ENCODE results near the gene KLF9.

The KLF9 gene

DNA sequence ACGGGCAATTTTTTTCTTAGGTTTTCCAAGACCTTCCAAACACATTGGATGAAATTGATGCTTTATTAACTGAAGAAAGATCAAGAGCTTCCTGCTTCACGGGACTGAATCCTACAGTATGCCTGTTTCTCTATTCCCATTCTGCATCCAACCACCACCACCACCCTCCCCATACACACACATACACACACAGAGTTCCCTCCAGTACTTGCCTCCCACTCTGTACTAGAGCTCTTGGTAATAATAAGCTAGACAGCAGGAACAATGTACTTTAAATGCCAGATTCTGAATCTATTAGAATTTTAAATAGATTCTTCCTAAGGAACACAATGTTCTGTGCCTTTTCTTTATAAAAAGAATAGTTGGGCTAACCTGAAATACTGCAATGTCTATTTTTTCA is 67.4 kb downstream of the KLF9 start:
- Mint-ChIP-seq H3K9me3 (no peaks in the 10 kb centered on the region), H3K36me3 (ENCODE audit: low read depth) (peaks cover 64% of the 10 kb centered on the region), H3K27ac (no peak overlapping the region), H3K4me3 (no peak overlapping the region), H3K27me3 (no peaks in the 10 kb centered on the region), H3K4me1 (ENCODE audit: low read depth) (no peaks in the 10 kb centered on the region)
- intact Hi-C loops (cut with micrococcal nuclease), result loop anchor here (10.0 kb wide), 1 partner anchor 48 kb away; no protein-coding TSS in a partner anchor

DNA sequence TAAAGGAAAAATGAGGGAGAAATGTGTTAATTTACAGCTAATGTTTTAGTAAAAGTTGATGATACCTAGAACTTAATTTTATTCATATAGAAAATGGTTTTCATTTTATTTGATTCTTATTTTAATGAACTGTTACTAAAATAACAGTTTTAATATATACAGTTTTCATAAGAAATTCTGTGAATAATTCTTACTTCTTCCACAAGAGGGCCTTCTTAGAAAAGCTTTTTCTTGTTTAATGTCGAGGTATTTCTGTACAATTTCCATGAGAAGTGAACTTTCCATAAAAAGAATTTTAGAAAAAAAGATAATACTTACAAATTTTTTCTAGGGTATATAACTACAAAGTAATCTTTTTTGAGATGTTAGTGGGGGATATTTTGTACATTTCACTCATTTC is 73.9 kb downstream of the KLF9 start:
- H3K36me3 Mint-ChIP-seq (ENCODE audit: low read depth), result peaks cover 35% of the 10 kb centered on the region
- H3K27ac Mint-ChIP-seq, result no peak overlapping the region
- no peaks in the 10 kb centered on the region for H3K27me3 Mint-ChIP-seq
- intact Hi-C loops (cut with micrococcal nuclease), result loop anchor here (2.0 to 10.0 kb wide), 3 partner anchors 54 to 262 kb away; no protein-coding TSS in a partner anchor
- H3K4me1 Mint-ChIP-seq (ENCODE audit: low read depth), result no peaks in the 10 kb centered on the region
- no peak overlapping the region for H3K4me3 Mint-ChIP-seq
- H3K9me3 Mint-ChIP-seq, result peaks cover 6% of the 10 kb centered on the region
